RWPE2 (cell line): ENCODE data around the gene CLIC4.

Experiments
- ATAC-seq: fragments of 200-7000 bp; cut with Tn5 transposase; 3 replicates; pipeline ENCODE4 v1.9.1; 2021; ENCODE audit warnings: low read depth
- DNase-seq: peaks from one replicate; pipeline ENCODE4 v3.0.0-alpha.2; 2020; ENCODE audit warnings: low spot score
- H3K27ac ChIP-seq: fragments of 450-650 bp; 2 replicates; pipeline ENCODE4 v1.5.1; 2017; ENCODE audit warnings: mild to moderate bottlenecking; ENCODE audit not compliant: poor library complexity, severe bottlenecking
- H3K27me3 ChIP-seq: fragments of 250-450 bp; sonication (Bioruptor Pico); 2 replicates; pipeline ENCODE4 v1.5.1; 2021; ENCODE audit warnings: mild to moderate bottlenecking, moderate library complexity; ENCODE audit not compliant: insufficient read depth, poor library complexity, severe bottlenecking
- H3K36me3 ChIP-seq: fragments of 250-450 bp; sonication (Bioruptor Pico); 2 replicates; pipeline ENCODE4 v1.5.1; 2020; ENCODE audit warnings: low read depth, mild to moderate bottlenecking, moderate library complexity
- H3K4me1 ChIP-seq: fragments of 250-450 bp; sonication (Bioruptor Pico); 2 replicates; pipeline ENCODE4 v1.5.1; 2021; ENCODE audit warnings: mild to moderate bottlenecking, moderate library complexity; ENCODE audit not compliant: insufficient read depth, poor library complexity, severe bottlenecking
- H3K4me3 ChIP-seq: fragments of 250-450 bp; sonication (Bioruptor Pico); 2 replicates; pipeline ENCODE4 v1.5.1; 2021; ENCODE audit warnings: mild to moderate bottlenecking, moderate library complexity; ENCODE audit not compliant: severe bottlenecking
- H3K9me3 ChIP-seq: fragments of 250-450 bp; sonication (Bioruptor Pico); 2 replicates; pipeline ENCODE4 v1.5.1; 2021; ENCODE audit warnings: mild to moderate bottlenecking, moderate library complexity; ENCODE audit not compliant: severe bottlenecking
- TF ChIP-seq, protein P1 (sequence below): fragments of 450-650 bp; IDR thresholded peaks from one replicate; pipeline ENCODE4 v1.5.1; 2017; ENCODE audit warnings: mild to moderate bottlenecking, moderate library complexity; ENCODE audit not compliant: poor library complexity, severe bottlenecking

Gene CLIC4

GRCh38 chr1:24872061-24872850 is 127.0 kb downstream of the CLIC4 start:
- ATAC-seq (no peak), DNase-seq (peak; percentile 36)
- Histone ChIP-seq H3K4me3 (no peak overlapping the region), H3K9me3 (no peaks in the 10 kb centered on the region), H3K4me1 (no peaks in the 10 kb centered on the region), H3K27ac (no peak overlapping the region), H3K27me3 (no peaks in the 10 kb centered on the region), H3K36me3 (no peaks in the 10 kb centered on the region)
- TF ChIP-seq, protein P1, sequence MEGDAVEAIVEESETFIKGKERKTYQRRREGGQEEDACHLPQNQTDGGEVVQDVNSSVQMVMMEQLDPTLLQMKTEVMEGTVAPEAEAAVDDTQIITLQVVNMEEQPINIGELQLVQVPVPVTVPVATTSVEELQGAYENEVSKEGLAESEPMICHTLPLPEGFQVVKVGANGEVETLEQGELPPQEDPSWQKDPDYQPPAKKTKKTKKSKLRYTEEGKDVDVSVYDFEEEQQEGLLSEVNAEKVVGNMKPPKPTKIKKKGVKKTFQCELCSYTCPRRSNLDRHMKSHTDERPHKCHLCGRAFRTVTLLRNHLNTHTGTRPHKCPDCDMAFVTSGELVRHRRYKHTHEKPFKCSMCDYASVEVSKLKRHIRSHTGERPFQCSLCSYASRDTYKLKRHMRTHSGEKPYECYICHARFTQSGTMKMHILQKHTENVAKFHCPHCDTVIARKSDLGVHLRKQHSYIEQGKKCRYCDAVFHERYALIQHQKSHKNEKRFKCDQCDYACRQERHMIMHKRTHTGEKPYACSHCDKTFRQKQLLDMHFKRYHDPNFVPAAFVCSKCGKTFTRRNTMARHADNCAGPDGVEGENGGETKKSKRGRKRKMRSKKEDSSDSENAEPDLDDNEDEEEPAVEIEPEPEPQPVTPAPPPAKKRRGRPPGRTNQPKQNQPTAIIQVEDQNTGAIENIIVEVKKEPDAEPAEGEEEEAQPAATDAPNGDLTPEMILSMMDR, result no peak

DNA sequence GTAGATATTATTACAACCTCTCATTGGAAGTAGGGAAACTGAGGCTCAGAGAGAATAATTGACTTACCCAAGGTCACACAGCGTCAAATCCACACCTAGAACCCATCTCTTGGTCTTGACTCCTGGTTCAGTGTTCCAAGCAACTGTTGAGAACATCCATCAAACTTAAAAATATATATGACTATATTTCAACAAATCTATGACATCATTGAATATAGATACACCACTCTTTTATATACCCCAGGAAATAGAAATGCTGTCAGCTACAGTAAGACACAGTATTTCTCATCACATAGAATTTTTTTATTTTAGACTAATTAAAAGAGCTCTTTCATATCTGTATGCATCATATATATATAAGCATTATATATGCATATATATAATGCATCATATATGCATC is 127.9 kb downstream of the CLIC4 start:
- no peaks in the 10 kb centered on the region for H3K4me1 ChIP-seq
- no peaks in the 10 kb centered on the region for H3K27me3 ChIP-seq
- TF ChIP-seq, protein P1, result no peak
- H3K27ac ChIP-seq, result no peak overlapping the region
- DNase-seq (no peak), ATAC-seq (no peak)
- no peaks in the 10 kb centered on the region for H3K9me3 ChIP-seq
- H3K4me3 ChIP-seq, result no peak overlapping the region
- H3K36me3 ChIP-seq, result no peaks in the 10 kb centered on the region

- ATAC-seq (no peak), DNase-seq (peak; percentile 2)
- TF ChIP-seq, protein P1, result no peak
- Histone ChIP-seq H3K27ac (no peak overlapping the region), H3K4me3 (no peak overlapping the region), H3K9me3 (no peaks in the 10 kb centered on the region), H3K36me3 (no peaks in the 10 kb centered on the region), H3K4me1 (no peaks in the 10 kb centered on the region), H3K27me3 (no peaks in the 10 kb centered on the region)
These were observed 128.8 kb downstream of the CLIC4 start for GRCh38 chr1:24874056-24874455.

DNA sequence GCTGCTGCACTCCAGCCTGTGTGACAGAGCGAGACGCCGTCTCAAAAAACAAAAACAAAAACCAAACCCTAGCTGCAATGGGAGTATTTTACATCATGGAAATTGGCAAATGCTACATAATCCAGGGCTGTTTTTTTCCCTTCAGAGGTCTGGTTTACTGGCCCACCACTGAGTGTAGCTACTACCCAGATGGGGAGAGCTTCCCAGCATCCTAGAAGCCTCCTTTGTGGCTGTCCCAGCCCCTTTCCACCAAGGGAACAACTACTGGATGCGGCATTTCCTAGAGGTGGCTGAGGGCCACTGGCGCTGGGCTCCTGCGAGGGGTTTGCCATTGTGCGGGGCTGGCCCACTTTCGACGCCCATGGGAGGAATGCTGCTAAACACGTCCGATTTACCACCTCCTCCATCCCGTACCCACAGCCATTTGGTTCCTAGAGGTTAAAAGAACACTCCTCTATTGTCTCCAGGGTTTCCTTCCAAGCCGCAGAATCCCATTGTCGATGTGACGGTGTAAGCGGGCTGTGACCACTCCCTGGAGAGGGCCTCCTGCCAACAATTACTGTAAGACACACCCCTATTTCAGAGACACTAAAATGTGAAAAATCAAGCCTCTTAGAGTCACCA is 129.5 kb downstream of the CLIC4 start:
- ATAC-seq, result no peak
- TF ChIP-seq, protein P1, result no peak
- Histone ChIP-seq H3K9me3 (no peaks in the 10 kb centered on the region), H3K4me1 (no peaks in the 10 kb centered on the region), H3K27me3 (no peaks in the 10 kb centered on the region), H3K36me3 (no peaks in the 10 kb centered on the region), H3K4me3 (no peak overlapping the region), H3K27ac (no peak overlapping the region)
- peak; percentile 34 for DNase-seq

DNA sequence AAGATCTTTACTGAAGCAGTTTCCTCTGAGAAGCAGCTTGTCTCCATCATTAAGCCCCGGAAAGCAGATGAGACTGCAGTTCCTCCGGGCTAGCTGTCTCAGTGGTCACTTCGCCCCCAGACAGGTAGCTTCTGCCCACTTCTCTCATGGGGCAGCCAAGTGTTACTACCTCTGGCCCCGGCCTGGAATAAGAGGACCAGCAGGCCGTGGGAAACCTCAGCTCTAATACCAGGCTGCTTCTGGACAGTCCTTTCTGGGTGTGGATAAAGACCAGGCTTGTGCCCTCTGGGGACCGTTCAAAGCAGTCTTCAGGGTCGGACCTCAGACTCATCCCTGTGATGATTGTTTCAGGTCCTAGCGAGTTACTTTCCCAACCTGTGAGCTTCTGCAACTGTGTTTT is 130.0 kb downstream of the CLIC4 start:
- Histone ChIP-seq H3K9me3 (no peaks in the 10 kb centered on the region), H3K36me3 (no peaks in the 10 kb centered on the region), H3K4me3 (no peak overlapping the region), H3K27ac (no peak overlapping the region), H3K4me1 (no peaks in the 10 kb centered on the region), H3K27me3 (no peaks in the 10 kb centered on the region)
- DNase-seq (peak; percentile 6), ATAC-seq (no peak)
- TF ChIP-seq, protein P1, result no peak
